Subcutaneous adipose tissue (tissue), 4 donors: Measurements from ENCODE around the gene SMOC1. TPM values are rescaled to one million over a fixed set of nuclear protein-coding genes. Genes with fewer than 3 reads are reported as not detected.

Source experiments
- total RNA-seq, 4 donors: library from RNA; depleted of rRNA; stranded (reverse); fragments of >200 nt; gene quantifications; one replicate each; pipeline ENCODE4 v1.1.0, GENCODE V29; 2016
- TF ChIP-seq, protein P1 (sequence below): fragments of 450-650 bp; IDR thresholded peaks from one replicate; pipeline ENCODE4 v1.5.1; 2016; ENCODE audit warnings: low read depth, mild to moderate bottlenecking, control low read depth, antibody characterized with exemption, moderate library complexity

SMOC1 gene
- total RNA-seq, 4 donors from 2014 or later = 7.7 to 38.1 (median 29.9) TPM

DNA sequence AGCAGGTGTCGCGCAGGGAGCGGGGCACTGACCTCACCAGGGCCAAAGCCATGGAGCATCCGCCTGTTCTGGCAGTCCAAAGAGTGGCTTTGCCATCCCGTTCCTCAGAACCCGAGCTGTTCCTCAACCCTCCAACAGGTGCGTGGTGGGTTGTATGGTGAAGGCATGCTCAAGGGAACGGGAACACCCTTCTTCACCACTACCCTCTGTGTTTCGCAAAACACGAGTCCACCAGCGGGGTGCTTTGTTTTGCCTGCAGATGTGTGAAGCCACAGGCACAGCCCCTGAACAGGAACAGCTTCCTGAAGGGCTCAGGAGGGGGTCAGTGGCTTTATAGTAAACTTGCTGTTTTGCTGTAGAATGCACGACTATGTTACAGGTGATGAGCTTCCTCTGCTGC lies 52.7 kb downstream of the SMOC1 start:
- TF ChIP-seq, protein P1, sequence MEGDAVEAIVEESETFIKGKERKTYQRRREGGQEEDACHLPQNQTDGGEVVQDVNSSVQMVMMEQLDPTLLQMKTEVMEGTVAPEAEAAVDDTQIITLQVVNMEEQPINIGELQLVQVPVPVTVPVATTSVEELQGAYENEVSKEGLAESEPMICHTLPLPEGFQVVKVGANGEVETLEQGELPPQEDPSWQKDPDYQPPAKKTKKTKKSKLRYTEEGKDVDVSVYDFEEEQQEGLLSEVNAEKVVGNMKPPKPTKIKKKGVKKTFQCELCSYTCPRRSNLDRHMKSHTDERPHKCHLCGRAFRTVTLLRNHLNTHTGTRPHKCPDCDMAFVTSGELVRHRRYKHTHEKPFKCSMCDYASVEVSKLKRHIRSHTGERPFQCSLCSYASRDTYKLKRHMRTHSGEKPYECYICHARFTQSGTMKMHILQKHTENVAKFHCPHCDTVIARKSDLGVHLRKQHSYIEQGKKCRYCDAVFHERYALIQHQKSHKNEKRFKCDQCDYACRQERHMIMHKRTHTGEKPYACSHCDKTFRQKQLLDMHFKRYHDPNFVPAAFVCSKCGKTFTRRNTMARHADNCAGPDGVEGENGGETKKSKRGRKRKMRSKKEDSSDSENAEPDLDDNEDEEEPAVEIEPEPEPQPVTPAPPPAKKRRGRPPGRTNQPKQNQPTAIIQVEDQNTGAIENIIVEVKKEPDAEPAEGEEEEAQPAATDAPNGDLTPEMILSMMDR = no peak

DNA sequence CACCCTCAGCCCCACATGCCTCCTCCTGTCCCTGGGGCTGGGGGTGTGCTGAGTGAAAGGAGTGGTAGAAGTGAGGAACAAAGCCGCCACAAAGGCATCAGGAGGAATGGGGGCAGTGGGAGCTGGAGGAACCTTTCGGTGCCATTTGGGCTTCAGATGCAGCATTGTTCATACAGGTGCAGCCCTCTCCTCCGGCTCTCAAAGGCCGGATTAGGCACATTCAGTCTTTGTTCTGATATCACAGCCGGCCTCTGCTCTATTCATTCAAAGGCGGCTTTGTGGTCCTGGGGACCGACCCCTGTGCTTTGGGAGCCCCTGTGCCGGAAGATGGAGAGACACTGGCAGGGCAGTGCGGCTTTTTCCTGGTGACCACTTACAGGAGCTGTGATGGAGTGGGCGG lies 53.2 kb downstream of the SMOC1 start:
- TF ChIP-seq, protein P1 = no peak

DNA sequence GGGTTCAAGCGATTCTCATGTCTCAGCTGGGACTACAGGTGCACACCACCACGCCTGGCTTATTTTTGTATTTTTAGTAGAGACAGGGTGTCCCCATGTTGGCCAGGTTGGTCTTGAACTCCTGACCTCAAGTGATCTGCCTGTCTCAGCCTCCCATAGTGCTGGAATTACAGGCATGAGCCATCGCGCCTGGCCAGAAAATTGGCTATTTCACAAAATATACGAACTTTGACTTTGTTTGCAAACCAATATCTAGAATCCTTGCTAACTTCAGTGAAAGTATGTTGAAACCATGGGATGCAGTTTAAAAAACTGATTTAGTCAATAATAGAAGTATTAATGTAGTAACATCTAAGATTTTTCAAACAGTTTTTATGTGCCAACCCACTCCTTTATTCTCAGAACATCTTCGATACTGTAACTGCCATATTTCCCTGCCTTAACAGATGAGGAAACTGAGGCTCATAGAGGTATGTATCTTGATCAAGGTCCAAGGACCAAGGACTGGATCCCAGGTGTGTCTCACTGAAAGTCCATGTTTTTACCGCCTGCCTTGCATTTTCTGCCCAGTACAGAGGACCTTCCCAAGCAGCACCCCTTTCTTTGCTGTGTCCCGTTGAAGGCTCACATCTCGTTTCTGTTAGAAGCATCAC lies 54.5 kb downstream of the SMOC1 start:
- TF ChIP-seq, protein P1 = no peak

DNA sequence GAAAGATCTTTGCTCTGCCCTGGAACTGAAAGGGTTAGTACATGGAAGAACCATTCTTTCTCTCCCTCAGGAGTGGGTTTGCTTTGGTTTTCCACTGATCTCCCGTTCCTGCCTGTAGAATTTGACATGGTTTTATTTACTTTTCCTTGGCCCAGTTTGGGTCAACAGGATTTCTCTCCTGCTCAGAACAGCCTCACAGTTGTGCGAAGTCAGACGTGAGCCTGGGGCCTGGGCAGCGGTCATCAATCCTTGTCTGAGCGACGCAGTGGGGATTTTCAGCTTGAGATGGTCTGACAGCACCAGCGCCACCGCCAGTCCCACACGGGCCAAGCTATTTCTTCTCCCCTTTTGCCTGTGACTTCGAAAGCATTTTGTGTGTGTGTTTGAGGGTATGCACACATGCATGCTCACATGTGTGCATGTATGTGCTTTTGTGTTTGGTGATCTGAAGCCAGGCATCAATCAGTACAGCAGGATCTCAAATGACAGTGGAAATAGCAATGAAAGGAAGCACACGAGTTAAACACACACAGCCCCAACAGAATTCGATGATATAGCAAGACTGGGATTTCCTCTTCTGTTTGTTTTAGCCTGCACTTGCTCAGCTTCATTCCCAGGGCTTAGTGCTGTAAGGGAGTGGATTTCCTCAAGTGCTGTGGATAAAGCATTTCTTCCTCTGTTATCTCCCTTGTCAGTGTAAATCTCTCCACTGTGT lies 58.3 kb downstream of the SMOC1 start:
- TF ChIP-seq, protein P1 = no peak

DNA sequence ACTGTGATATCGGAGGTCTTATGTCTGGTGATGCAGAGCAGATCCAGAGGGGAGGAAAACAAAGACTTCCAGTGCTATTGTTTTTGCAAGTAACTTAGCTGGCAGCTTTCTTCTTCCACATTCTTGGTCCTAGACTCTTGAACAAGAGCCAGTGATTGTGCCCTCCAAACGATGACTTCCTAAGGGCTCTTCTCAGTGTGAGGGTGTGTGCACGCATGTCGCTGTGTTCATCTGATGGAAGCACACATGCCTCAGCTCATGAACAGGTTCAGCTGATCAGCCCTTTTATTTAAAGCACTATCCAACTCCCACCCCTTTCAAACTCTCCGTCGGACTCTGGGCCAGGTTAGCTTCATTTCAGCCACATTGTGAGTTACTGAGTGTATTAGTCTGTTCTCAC lies 59.5 kb downstream of the SMOC1 start:
- TF ChIP-seq, protein P1 = no peak

DNA sequence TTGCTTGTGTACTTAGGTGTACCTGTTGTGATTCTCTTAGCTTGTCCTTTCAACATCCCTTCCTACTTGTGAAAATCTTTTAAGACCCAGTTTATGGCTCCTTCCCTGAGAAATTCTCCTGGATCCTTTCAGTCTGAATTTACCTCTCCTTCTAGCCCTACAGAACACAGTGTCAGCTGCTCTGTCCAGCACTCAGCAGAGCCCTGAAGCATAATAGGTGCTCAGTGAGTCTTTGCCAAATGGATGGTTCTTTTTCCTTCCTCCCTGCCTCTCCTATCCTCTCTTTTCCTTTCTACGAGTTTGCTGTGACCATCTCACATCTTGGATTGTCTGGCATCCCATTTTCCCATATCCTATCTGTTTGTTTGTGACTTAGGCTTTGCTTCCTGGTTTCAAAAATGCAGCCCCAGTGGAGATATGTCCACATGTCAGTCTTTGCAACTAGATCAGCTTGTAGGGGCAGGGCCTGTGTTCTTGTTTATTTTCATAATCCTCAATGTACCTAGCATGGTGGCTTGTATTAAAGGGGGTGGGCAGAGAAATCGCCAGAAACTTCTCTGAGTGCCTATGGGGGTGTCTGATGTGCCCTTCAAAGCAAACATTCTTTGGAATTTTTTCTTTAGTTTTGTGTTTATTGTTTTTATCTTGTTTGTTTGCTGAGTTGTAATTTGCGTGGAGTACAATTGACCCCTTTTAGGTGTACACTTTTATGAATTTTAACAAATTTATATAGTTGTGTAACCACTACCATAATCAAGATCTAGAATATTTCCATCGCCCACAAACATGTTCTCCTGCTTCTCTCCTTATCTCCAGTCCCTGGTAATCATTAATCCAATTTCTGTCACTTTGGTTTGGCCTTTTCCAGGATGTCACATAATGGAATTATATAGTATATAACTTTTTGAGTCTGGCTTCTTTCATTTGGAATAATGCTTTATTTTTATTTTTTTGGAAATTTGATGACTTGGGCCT lies 62.8 kb downstream of the SMOC1 start:
- TF ChIP-seq, protein P1 = no peak
